Kidney epithelial cell (primary cell): ENCODE measurements around the gene FGB. TPM values are rescaled to one million over a fixed set of nuclear protein-coding genes. Genes with fewer than 3 reads are reported as not detected.

Source experiments
- total RNA-seq: library from RNA; depleted of rRNA; stranded (reverse); fragments of >200 nt; gene quantifications from 2 replicates; pipeline ENCODE4 v1.2.3, GENCODE V29; 2015

FGB gene
- total RNA-seq, 1 donor from 2014 or later = 3.7 TPM

Other genes starting within 250 kb of the FGB start
- gene DCHS2, start 71.2 kb upstream of the FGB start, total RNA-seq = 0.75 and 3.1 TPM in 2 replicates
- gene PLRG1, start 12.6 kb upstream of the FGB start, total RNA-seq = 75.5 and 83.4 TPM in 2 replicates
- not detected in 2 replicates for gene FGA, start 27.7 kb downstream of the FGB start, total RNA-seq
- not detected in 2 replicates for gene FGG, start 49.6 kb downstream of the FGB start, total RNA-seq
- 1.1 and 1.2 TPM in 2 replicates for gene LRAT, start 181.0 kb downstream of the FGB start, total RNA-seq
- gene RBM46, start 218.3 kb downstream of the FGB start, total RNA-seq = 0.04 and 0.21 TPM in 2 replicates